HepG2 (cell line): Measurements from ENCODE around the gene SNX15. TPM values are rescaled to one million over a fixed set of nuclear protein-coding genes. Genes with fewer than 3 reads are reported as not detected.

Experiments used
- AHR ChIP-seq: IDR thresholded peaks from 2 replicates; pipeline ENCODE4 v1.6.1; 2018; ENCODE audit warnings: missing genetic modification reagents, missing compliant biosample characterization
- ARID2 ChIP-seq: sonication (generic); formaldehyde crosslinking; IDR thresholded peaks from 2 replicates; pipeline ENCODE4 v1.8.1; 2022; ENCODE audit warnings: mild to moderate bottlenecking, missing genetic modification reagents, borderline replicate concordance
- ESRRA ChIP-seq: sonication (generic); formaldehyde crosslinking; IDR thresholded peaks from 2 replicates; pipeline ENCODE4 v1.5.1; 2020; ENCODE audit warnings: mild to moderate bottlenecking, low read depth, missing genetic modification reagents
- HDAC1 ChIP-seq: sonication (generic); formaldehyde crosslinking; IDR thresholded peaks from 2 replicates; pipeline ENCODE4 v1.5.1; 2020; ENCODE audit warnings: mild to moderate bottlenecking, missing genetic modification reagents
- HIVEP1 ChIP-seq: sonication (generic); formaldehyde crosslinking; IDR thresholded peaks from 2 replicates; pipeline ENCODE4 v1.4.0; 2020; ENCODE audit warnings: mild to moderate bottlenecking, missing genetic modification reagents
- KMT2A ChIP-seq: sonication (generic); formaldehyde crosslinking; IDR thresholded peaks from 2 replicates; pipeline ENCODE4 v1.4.0; 2020; ENCODE audit warnings: missing genetic modification reagents
- MAFK ChIP-seq, 2 experiments: IDR thresholded peaks in 1 of 2; conservative IDR thresholded peaks in 1 of 2; 2 replicates each; pipeline ENCODE4 v1.6.1; 2011; ENCODE audit warnings: improper control_type of control experiment in 2 of 2, low read length in 2 of 2
- PTBP1 ChIP-seq: fragments of 200-400 bp; formaldehyde crosslinking; IDR thresholded peaks from 2 replicates; pipeline ENCODE4 v1.6.1; 2018; ENCODE audit warnings: low read length, low read depth; ENCODE audit not compliant: poor library complexity, severe bottlenecking
- SOX6 ChIP-seq, 2 experiments: fragments of 450-650 bp in 1 of 2; sonication (generic) in 1 of 2; formaldehyde crosslinking in 1 of 2; IDR thresholded peaks; 2 replicates each; pipeline versions ENCODE4 v1.4.0 to v1.6.1; 2017 to 2020; ENCODE audit warnings: antibody characterized with exemption in 1 of 2, mild to moderate bottlenecking in 1 of 2, missing genetic modification reagents in 1 of 2
- TAF15 ChIP-seq: fragments of 200-400 bp; formaldehyde crosslinking; IDR thresholded peaks from one replicate; pipeline ENCODE4 v1.6.1; 2018; ENCODE audit warnings: mild to moderate bottlenecking, low read depth, low read length; ENCODE audit not compliant: poor library complexity, severe bottlenecking
- TBX2 ChIP-seq: sonication (generic); formaldehyde crosslinking; IDR thresholded peaks from 2 replicates; pipeline ENCODE4 v1.5.0; 2020; ENCODE audit warnings: missing genetic modification reagents, mild to moderate bottlenecking, borderline replicate concordance
- XRCC5 ChIP-seq: fragments of 200-400 bp; formaldehyde crosslinking; optimal IDR thresholded peaks from 2 replicates; pipeline ENCODE3; 2017; ENCODE audit warnings: mild to moderate bottlenecking, low read length
- YY1 ChIP-seq: IDR thresholded peaks from 2 replicates; pipeline ENCODE4 v1.6.1; 2011; ENCODE audit warnings: low read length, low read depth, moderate library complexity, mild to moderate bottlenecking; ENCODE audit not compliant: insufficient read depth, insufficient replicate concordance
- ZNF501 ChIP-seq: sonication (generic); formaldehyde crosslinking; IDR thresholded peaks from 2 replicates; pipeline ENCODE4 v1.5.1; 2020; ENCODE audit warnings: mild to moderate bottlenecking, moderate library complexity, missing genetic modification reagents
- ZNF552 ChIP-seq: sonication (generic); formaldehyde crosslinking; IDR thresholded peaks from 2 replicates; pipeline ENCODE4 v1.9.0; 2022; ENCODE audit warnings: missing genetic modification reagents, mild to moderate bottlenecking, borderline replicate concordance
- ZNF556 ChIP-seq: sonication (generic); formaldehyde crosslinking; IDR thresholded peaks from 2 replicates; pipeline ENCODE4 v1.4.0; 2020; ENCODE audit warnings: mild to moderate bottlenecking, missing genetic modification reagents, borderline replicate concordance
- ZNF557 ChIP-seq: sonication (generic); formaldehyde crosslinking; IDR thresholded peaks from 2 replicates; pipeline ENCODE4 v1.4.0; 2020; ENCODE audit warnings: missing genetic modification reagents
- ZNF652 ChIP-seq: IDR thresholded peaks from 2 replicates; pipeline ENCODE4 v1.6.1; 2016; ENCODE audit warnings: low read depth, borderline replicate concordance
- polyA plus RNA-seq, 8 experiments: library from polyadenylated mRNA; depleted of rRNA in 3 of 8; stranded (reverse) in 7 of 8; unstranded in 1 of 8; fragments of >200 nt; fragmentation: Illumina TruSeq in 4 of 8; extraction: Trizol in 4 of 8; gene quantifications; 2 replicates each; pipeline versions ENCODE4 v1.2.1 to v1.2.3, GENCODE V29; 2011 to 2016; ENCODE audit warnings: low read depth in 4 of 8, missing spikeins in 1 of 8, mixed read lengths in 1 of 8; ENCODE audit not compliant: insufficient read depth in 1 of 8
- total RNA-seq, 5 experiments: library from RNA; depleted of rRNA; stranded (reverse); fragments of >200 nt; fragmentation: Illumina TruSeq; extraction: Trizol; gene quantifications; 2 replicates each; pipeline ENCODE4 v1.2.3, GENCODE V29; 2016; ENCODE audit warnings: low read depth in 1 of 5
- TF ChIP-seq, protein P1 (sequence below): IDR thresholded peaks from 2 replicates; pipeline ENCODE4 v1.6.1; 2016; ENCODE audit warnings: control low read depth
- TF ChIP-seq, protein P2 (sequence below): sonication (generic); formaldehyde crosslinking; conservative IDR thresholded peaks from 2 replicates; pipeline ENCODE4 v1.4.0; 2020; ENCODE audit warnings: missing genetic modification reagents
- TF ChIP-seq, protein P3 (sequence below): sonication (generic); formaldehyde crosslinking; IDR thresholded peaks from 2 replicates; pipeline ENCODE4 v1.5.0; 2020; ENCODE audit warnings: mild to moderate bottlenecking, missing genetic modification reagents, borderline replicate concordance

The SNX15 gene
- total and polyA plus RNA-seq, 2 of the 13 experiments (the other 11 are each of a cell fraction or from before 2014, with no cell fraction given) = 19.1 to 22.6 TPM

DNA sequence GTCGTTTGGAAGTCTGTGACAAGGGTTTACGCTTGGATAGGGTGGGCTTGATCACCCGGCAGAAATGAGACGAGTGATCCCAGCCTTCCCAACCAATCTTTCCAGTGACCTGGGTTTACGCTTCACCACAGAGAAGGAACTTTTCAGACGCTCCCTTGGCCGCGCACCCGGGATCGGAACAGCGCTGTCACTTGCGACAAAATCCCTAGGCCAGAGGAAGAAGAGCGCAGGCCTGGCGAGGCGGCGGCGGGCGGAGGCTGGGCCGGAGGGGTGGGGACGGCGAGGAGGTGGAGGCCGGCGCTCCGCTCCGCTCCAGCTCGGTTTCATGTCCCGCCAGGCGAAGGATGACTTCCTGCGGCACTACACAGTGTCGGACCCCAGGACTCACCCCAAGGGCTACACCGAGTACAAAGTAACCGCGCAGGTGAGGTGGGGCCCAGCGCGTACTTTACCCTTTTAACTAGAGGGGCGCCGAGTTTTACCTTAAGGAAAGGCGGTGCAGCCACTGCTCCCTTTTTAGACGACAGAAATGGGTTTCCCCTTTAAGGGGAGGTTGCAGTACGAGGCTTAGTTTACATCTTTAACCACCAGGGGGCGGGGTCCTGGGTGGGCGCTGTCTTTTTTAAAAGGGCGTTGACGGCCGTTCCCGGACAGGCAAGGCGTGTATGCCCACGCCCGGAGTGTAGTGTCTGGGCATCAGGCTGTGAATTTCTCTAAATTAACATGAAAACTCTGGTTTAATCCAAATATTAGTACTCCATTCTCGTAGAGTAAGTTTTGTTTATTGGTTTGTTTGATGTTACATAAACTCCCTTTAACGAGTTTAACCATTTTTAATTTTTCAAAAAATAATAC, at the start of gene SNX15 (continued):
- TF ChIP-seq PTBP1 = peak; percentile 73
- TF ChIP-seq XRCC5 = peak; percentile 24
- no peak; the same call in 1 of the 2 replicates for TF ChIP-seq ZNF552 (CRISPR knock-in tag)
- TF ChIP-seq ESRRA (CRISPR knock-in tag) = peak; percentile 62; the same call in 1 of the 2 replicates
- TF ChIP-seq YY1 = peak; percentile 76
- TF ChIP-seq MAFK (conservative IDR thresholded peaks at IDR 0.05 in 1 of 2, IDR thresholded peaks at IDR 0.05 in 1 of 2; ENCODE audit: low read length in 2 of 2) = no peak
- TF ChIP-seq TAF15 = no peak
- TF ChIP-seq ARID2 (CRISPR knock-in tag) = no peak
- peak; percentile 68; the same call in 1 of the 2 replicates for TF ChIP-seq HIVEP1 (CRISPR knock-in tag)
- no peak for TF ChIP-seq SOX6 (IDR thresholded peaks at IDR 0.05)
- TF ChIP-seq SOX6 (CRISPR knock-in tag; IDR thresholded peaks at IDR 0.05) = peak; percentile 61
- TF ChIP-seq, protein P1, sequence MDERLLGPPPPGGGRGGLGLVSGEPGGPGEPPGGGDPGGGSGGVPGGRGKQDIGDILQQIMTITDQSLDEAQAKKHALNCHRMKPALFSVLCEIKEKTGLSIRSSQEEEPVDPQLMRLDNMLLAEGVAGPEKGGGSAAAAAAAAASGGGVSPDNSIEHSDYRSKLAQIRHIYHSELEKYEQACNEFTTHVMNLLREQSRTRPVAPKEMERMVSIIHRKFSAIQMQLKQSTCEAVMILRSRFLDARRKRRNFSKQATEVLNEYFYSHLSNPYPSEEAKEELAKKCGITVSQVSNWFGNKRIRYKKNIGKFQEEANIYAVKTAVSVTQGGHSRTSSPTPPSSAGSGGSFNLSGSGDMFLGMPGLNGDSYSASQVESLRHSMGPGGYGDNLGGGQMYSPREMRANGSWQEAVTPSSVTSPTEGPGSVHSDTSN (CRISPR knock-in tag) = no peak
- TF ChIP-seq AHR = peak; percentile 74; the same call in 1 of the 2 replicates
- TF ChIP-seq KMT2A (CRISPR knock-in tag) = peak; percentile 45
- TF ChIP-seq, protein P2, sequence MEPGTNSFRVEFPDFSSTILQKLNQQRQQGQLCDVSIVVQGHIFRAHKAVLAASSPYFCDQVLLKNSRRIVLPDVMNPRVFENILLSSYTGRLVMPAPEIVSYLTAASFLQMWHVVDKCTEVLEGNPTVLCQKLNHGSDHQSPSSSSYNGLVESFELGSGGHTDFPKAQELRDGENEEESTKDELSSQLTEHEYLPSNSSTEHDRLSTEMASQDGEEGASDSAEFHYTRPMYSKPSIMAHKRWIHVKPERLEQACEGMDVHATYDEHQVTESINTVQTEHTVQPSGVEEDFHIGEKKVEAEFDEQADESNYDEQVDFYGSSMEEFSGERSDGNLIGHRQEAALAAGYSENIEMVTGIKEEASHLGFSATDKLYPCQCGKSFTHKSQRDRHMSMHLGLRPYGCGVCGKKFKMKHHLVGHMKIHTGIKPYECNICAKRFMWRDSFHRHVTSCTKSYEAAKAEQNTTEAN (CRISPR knock-in tag) = 0 out of 2 replicates have a peak, but pooled peaks have one; percentile 27
- TF ChIP-seq ZNF501 (CRISPR knock-in tag) = peak; percentile 96
- TF ChIP-seq ZNF557 (CRISPR knock-in tag) = no peak
- TF ChIP-seq HDAC1 (CRISPR knock-in tag) = peak; percentile 63; the same call in 1 of the 2 replicates
- TF ChIP-seq, protein P3, sequence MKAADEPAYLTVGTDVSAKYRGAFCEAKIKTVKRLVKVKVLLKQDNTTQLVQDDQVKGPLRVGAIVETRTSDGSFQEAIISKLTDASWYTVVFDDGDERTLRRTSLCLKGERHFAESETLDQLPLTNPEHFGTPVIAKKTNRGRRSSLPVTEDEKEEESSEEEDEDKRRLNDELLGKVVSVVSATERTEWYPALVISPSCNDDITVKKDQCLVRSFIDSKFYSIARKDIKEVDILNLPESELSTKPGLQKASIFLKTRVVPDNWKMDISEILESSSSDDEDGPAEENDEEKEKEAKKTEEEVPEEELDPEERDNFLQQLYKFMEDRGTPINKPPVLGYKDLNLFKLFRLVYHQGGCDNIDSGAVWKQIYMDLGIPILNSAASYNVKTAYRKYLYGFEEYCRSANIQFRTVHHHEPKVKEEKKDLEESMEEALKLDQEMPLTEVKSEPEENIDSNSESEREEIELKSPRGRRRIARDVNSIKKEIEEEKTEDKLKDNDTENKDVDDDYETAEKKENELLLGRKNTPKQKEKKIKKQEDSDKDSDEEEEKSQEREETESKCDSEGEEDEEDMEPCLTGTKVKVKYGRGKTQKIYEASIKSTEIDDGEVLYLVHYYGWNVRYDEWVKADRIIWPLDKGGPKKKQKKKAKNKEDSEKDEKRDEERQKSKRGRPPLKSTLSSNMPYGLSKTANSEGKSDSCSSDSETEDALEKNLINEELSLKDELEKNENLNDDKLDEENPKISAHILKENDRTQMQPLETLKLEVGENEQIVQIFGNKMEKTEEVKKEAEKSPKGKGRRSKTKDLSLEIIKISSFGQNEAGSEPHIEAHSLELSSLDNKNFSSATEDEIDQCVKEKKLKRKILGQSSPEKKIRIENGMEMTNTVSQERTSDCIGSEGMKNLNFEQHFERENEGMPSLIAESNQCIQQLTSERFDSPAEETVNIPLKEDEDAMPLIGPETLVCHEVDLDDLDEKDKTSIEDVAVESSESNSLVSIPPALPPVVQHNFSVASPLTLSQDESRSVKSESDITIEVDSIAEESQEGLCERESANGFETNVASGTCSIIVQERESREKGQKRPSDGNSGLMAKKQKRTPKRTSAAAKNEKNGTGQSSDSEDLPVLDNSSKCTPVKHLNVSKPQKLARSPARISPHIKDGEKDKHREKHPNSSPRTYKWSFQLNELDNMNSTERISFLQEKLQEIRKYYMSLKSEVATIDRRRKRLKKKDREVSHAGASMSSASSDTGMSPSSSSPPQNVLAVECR (CRISPR knock-in tag) = peak; percentile 79
- TF ChIP-seq ZNF652 (CRISPR knock-in tag) = no peak; the same call in 1 of the 2 replicates
- TF ChIP-seq ZNF556 = peak; percentile 79; the same call in 1 of the 2 replicates
- TF ChIP-seq TBX2 (CRISPR knock-in tag) = peak; percentile 67
